Vagina (tissue), 2 donors: ENCODE results near the gene SLC9A9. TPM values are rescaled to one million over a fixed set of nuclear protein-coding genes. Genes with fewer than 3 reads are reported as not detected.

ENCODE experiments used
- DNase-seq, 2 donors: peaks; one replicate each; pipeline ENCODE4 v3.0.0-alpha.2; 2017; ENCODE audit errors: extremely low spot score in 2 of 2
- H3K27ac ChIP-seq: fragments of 200-600 bp; sonication (generic); one replicate; pipeline ENCODE4 v1.5.1; 2019
- H3K27me3 ChIP-seq: fragments of 200-600 bp; sonication (generic); one replicate; pipeline ENCODE4 v1.5.1; 2019
- H3K36me3 ChIP-seq, 2 donors: fragments of 200-600 bp; sonication (generic); one replicate each; pipeline ENCODE4 v1.5.1; 2017 to 2019
- H3K4me1 ChIP-seq: fragments of 200-600 bp; sonication (generic); one replicate; pipeline ENCODE4 v1.5.1; 2019
- H3K4me3 ChIP-seq, 2 donors: fragments of 200-600 bp; sonication (generic); 1 replicate in 1 of 2; 2 replicates in 1 of 2; pipeline ENCODE4 v1.5.1; 2016 to 2019
- H3K9me3 ChIP-seq: fragments of 200-600 bp; sonication (generic); one replicate; pipeline ENCODE4 v1.5.1; 2019
- POLR2A ChIP-seq, 2 donors: fragments of 450-650 bp; IDR thresholded peaks; one replicate each; pipeline ENCODE4 v1.6.1; 2017; ENCODE audit warnings: antibody characterized with exemption in 2 of 2, mild to moderate bottlenecking in 2 of 2, moderate library complexity in 2 of 2
- POLR2AphosphoS5 ChIP-seq, 2 donors: sonication (generic); formaldehyde crosslinking; IDR thresholded peaks; one replicate each; pipeline ENCODE4 v1.9.0; 2017; ENCODE audit warnings: antibody characterized with exemption in 2 of 2, mild to moderate bottlenecking in 2 of 2, low read depth in 1 of 2; ENCODE audit not compliant: insufficient read depth in 1 of 2
- intact Hi-C: fragments of 100-400 bp; cut with DNase I; formaldehyde crosslinking; loops from one replicate; pipeline ENCODE4 v1.15.1; 2023
- total RNA-seq: library from RNA; depleted of rRNA; stranded (reverse); fragments of >200 nt; gene quantifications from one replicate; pipeline ENCODE4 v1.2.3, GENCODE V29; 2016
- TF ChIP-seq, protein P1 (sequence below), 3 experiments: fragments of 450-650 bp in 2 of 3; fragments of 200-600 bp in 1 of 3; sonication (generic) in 1 of 3; IDR thresholded peaks; one replicate each; pipeline ENCODE4 v1.5.1; 2017 to 2019; ENCODE audit warnings: antibody characterized with exemption in 3 of 3, mild to moderate bottlenecking in 2 of 3, moderate library complexity in 2 of 3

The SLC9A9 gene
- total RNA-seq, 1 donor from 2014 or later, result 30.7 TPM

- Histone ChIP-seq H3K27ac (no peak overlapping the region), H3K36me3 (no peaks in the 10 kb centered on the region), H3K4me1 (no peaks in the 10 kb centered on the region), H3K4me3 (no peak overlapping the region), H3K9me3 (no peaks in the 10 kb centered on the region), H3K27me3 (no peaks in the 10 kb centered on the region)
- DNase-seq, result no peak
- intact Hi-C loops, result no loop called here
- no peak for TF ChIP-seq POLR2A (IDR thresholded peaks at IDR 0.05)
- no peak for TF ChIP-seq POLR2AphosphoS5 (IDR thresholded peaks at IDR 0.05; ENCODE audit: insufficient read depth in 1 of 2, low read depth in 1 of 2)
- TF ChIP-seq, protein P1, sequence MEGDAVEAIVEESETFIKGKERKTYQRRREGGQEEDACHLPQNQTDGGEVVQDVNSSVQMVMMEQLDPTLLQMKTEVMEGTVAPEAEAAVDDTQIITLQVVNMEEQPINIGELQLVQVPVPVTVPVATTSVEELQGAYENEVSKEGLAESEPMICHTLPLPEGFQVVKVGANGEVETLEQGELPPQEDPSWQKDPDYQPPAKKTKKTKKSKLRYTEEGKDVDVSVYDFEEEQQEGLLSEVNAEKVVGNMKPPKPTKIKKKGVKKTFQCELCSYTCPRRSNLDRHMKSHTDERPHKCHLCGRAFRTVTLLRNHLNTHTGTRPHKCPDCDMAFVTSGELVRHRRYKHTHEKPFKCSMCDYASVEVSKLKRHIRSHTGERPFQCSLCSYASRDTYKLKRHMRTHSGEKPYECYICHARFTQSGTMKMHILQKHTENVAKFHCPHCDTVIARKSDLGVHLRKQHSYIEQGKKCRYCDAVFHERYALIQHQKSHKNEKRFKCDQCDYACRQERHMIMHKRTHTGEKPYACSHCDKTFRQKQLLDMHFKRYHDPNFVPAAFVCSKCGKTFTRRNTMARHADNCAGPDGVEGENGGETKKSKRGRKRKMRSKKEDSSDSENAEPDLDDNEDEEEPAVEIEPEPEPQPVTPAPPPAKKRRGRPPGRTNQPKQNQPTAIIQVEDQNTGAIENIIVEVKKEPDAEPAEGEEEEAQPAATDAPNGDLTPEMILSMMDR (IDR thresholded peaks at IDR 0.05), result no peak
Observed at GRCh38 chr3:143672396-143673165, 175.7 kb downstream of the SLC9A9 start.

DNA sequence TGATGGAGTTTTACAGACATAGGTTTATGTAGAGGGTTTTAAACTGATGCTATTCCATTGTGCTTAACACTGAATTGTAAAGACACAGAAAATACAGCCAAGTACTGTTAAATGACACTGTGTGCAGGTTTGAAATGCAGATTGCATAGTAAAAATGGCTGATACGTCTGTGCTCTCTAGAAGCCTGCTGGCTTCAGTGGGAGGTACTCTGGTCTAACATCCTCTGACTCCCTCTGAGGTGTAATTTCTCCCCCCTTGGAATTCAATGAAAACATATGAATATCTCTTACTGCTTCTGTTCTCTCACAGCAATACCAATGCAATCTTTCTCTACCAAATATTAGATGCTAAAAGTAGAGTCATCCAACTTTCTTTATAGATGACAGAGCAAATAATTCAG, 176.6 kb downstream of the SLC9A9 start:
- Histone ChIP-seq H3K36me3 (no peaks in the 10 kb centered on the region), H3K27me3 (no peaks in the 10 kb centered on the region), H3K4me1 (no peaks in the 10 kb centered on the region), H3K9me3 (no peaks in the 10 kb centered on the region), H3K27ac (no peak overlapping the region), H3K4me3 (no peak overlapping the region)
- TF ChIP-seq POLR2A (IDR thresholded peaks at IDR 0.05) (no peak), POLR2AphosphoS5 (IDR thresholded peaks at IDR 0.05; ENCODE audit: insufficient read depth in 1 of 2, low read depth in 1 of 2) (no peak)
- TF ChIP-seq, protein P1 (IDR thresholded peaks at IDR 0.05), result no peak
- intact Hi-C loops, result no loop called here
- DNase-seq, result no peak

DNA sequence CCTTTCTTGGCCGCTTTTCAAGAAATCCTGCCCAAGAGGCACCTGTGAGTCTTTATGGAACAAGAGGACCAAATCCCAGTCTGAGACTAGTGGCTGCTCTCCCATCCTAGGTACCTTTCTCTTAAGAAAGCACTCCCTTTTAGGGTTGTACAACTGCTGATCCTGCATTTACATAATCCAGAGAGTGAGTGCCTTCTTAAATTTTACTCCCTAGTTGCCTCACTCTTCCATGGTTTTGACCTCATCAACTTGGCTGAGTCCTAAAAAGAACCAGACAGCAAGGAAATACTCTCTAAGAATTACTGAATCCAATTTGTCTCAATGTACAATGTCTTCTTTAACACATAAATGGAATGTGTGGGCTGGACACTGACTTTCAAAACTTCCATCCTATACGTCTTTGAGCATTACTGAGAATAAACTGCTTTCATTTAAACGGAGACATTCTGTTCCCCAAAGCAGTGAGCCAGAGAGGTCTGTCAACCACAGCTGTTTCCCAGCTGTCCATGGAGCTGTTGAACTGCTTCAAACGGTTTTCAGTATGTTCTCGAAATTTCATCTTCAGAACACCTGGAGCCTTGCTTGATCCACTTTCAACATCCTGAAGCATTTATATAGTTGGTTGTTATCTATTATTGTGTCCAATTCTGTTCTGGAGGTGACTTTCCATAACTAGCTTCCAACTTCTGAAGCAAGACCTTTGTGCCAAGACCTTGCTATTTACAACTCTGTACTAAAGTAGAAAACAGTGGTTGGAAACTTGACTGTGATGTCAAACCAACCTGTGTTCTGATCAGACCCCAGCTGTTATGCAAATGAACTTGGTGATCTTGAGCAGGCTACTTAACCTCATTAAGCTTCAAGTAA, 179.1 kb downstream of the SLC9A9 start:
- intact Hi-C loops, result no loop called here
- no peaks in the 10 kb centered on the region for H3K4me1 ChIP-seq
- H3K27ac ChIP-seq, result no peak overlapping the region
- no peaks in the 10 kb centered on the region for H3K27me3 ChIP-seq
- H3K4me3 ChIP-seq, result no peak overlapping the region
- TF ChIP-seq, protein P1 (IDR thresholded peaks at IDR 0.05), result no peak
- TF ChIP-seq POLR2AphosphoS5 (IDR thresholded peaks at IDR 0.05; ENCODE audit: insufficient read depth in 1 of 2, low read depth in 1 of 2), result no peak
- TF ChIP-seq POLR2A (IDR thresholded peaks at IDR 0.05), result no peak
- DNase-seq, result no peak
- no peaks in the 10 kb centered on the region for H3K9me3 ChIP-seq
- no peaks in the 10 kb centered on the region for H3K36me3 ChIP-seq

- DNase-seq, result no peak
- no peaks in the 10 kb centered on the region for H3K9me3 ChIP-seq
- TF ChIP-seq POLR2AphosphoS5 (IDR thresholded peaks at IDR 0.05; ENCODE audit: insufficient read depth in 1 of 2, low read depth in 1 of 2), result no peak
- TF ChIP-seq, protein P1 (IDR thresholded peaks at IDR 0.05), result no peak
- TF ChIP-seq POLR2A (IDR thresholded peaks at IDR 0.05), result no peak
- no peaks in the 10 kb centered on the region for H3K27me3 ChIP-seq
- no peaks in the 10 kb centered on the region for H3K36me3 ChIP-seq
- H3K27ac ChIP-seq, result no peak overlapping the region
- H3K4me1 ChIP-seq, result no peaks in the 10 kb centered on the region
- intact Hi-C loops, result no loop called here
- no peak overlapping the region for H3K4me3 ChIP-seq
Observed at GRCh38 chr3:143668385-143668784, 179.9 kb downstream of the SLC9A9 start.
